IMR-90 (cell line): ENCODE data around the gene ZNF841.

Source experiments
- BHLHE40 ChIP-seq: fragments of 150-350 bp; IDR thresholded peaks from 2 replicates; pipeline ENCODE4 v1.6.1; 2016; ENCODE audit warnings: mild to moderate bottlenecking, low read depth, low read length
- CEBPB ChIP-seq: IDR thresholded peaks from 2 replicates; pipeline ENCODE4 v1.6.1; 2012; ENCODE audit warnings: low read depth, low read length, improper control_type of control experiment
- CHD1 ChIP-seq: IDR thresholded peaks from 2 replicates; pipeline ENCODE4 v1.6.1; 2012; ENCODE audit warnings: low read depth, low read length, improper control_type of control experiment
- CTCF ChIP-seq: conservative IDR thresholded peaks from 2 replicates; pipeline ENCODE4 v1.5.1; 2012; ENCODE audit warnings: mild to moderate bottlenecking, low read depth, low read length, improper control_type of control experiment
- FOS ChIP-seq: fragments of 150-350 bp; IDR thresholded peaks from 2 replicates; pipeline ENCODE4 v1.6.1; 2016; ENCODE audit warnings: low read depth, low read length
- MAFK ChIP-seq: IDR thresholded peaks from 2 replicates; pipeline ENCODE4 v1.6.1; 2012; ENCODE audit warnings: low read depth, low read length, improper control_type of control experiment
- MAZ ChIP-seq: IDR thresholded peaks from 2 replicates; pipeline ENCODE4 v1.6.1; 2012; ENCODE audit warnings: low read depth, mild to moderate bottlenecking, low read length, improper control_type of control experiment, moderate library complexity, borderline replicate concordance
- NFE2L2 ChIP-seq: fragments of 150-350 bp; IDR thresholded peaks from 2 replicates; pipeline ENCODE4 v1.6.1; 2016; ENCODE audit warnings: low read depth, mild to moderate bottlenecking, low read length
- POLR2A ChIP-seq: IDR thresholded peaks from 2 replicates; pipeline ENCODE4 v1.6.1; 2012; ENCODE audit warnings: mild to moderate bottlenecking, low read depth, low read length
- RAD21 ChIP-seq: IDR thresholded peaks from 2 replicates; pipeline ENCODE4 v1.6.1; 2012; ENCODE audit warnings: low read length, improper control_type of control experiment
- RCOR1 ChIP-seq: IDR thresholded peaks from 2 replicates; pipeline ENCODE4 v1.6.1; 2012; ENCODE audit warnings: mild to moderate bottlenecking, low read length, improper control_type of control experiment; ENCODE audit not compliant: insufficient replicate concordance
- SMC3 ChIP-seq: fragments of 150-350 bp; IDR thresholded peaks from 2 replicates; pipeline ENCODE4 v1.6.1; 2016; ENCODE audit warnings: low read depth, mild to moderate bottlenecking, antibody characterized with exemption, low read length, moderate library complexity
- USF2 ChIP-seq: fragments of 150-350 bp; IDR thresholded peaks from 2 replicates; pipeline ENCODE4 v1.6.1; 2017; ENCODE audit warnings: mild to moderate bottlenecking, antibody characterized with exemption, low read length, low read depth

- TF ChIP-seq CTCF, result no peak
- no peak for TF ChIP-seq POLR2A
- TF ChIP-seq CHD1, result no peak
- TF ChIP-seq SMC3, result no peak
- no peak for TF ChIP-seq BHLHE40
- TF ChIP-seq MAFK, result no peak
- TF ChIP-seq MAZ, result no peak
- TF ChIP-seq RCOR1, result no peak
- no peak for TF ChIP-seq FOS
- no peak for TF ChIP-seq RAD21
- TF ChIP-seq CEBPB, result no peak
- TF ChIP-seq NFE2L2, result no peak
- TF ChIP-seq USF2, result no peak
These were observed 43.4 kb upstream of the ZNF841 start for GRCh38 chr19:52138983-52139251.
